ENCODE results near the gene ADORA2A.

Gene ADORA2A

DNA sequence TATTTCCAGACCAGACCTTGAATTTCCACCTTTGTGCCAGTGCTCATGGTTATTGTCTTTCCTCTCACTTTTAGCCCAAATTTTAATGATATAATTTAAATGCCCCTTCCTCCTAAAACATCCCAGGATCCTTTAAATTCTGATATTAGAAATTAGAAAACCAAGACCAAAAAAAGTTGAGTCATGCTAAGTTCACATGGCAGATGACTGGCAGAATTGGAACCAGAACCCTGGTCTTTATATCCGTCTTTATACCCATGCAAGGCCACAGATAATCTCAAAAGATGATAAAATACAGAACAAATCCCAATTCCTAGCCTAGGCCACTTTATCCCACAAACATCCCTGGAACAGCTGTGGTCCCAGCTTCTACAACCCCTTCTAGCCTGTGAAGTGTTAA lies 26.5 kb downstream of the ADORA2A start:
- DNase-seq (ENCODE audit: low spot score), result no peak

DNA sequence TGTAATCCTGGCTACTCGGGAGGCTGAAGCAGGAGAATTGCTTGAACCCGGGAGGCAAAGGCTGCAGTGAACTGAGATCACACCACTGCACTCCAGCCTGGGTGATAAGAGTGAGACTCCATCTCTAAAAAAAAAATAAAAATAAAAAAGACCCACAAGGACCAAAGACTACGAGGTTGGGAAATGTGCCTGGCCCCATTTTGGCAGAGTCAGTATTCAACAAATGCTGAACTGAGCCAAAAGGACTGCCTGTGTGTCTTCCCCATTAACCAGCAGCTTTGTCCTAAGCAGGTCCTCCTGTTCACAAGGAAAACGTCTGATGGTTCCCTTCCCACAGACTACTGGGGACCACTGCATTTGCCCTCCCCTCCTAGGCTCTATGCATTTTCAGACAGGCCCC lies 27.6 kb downstream of the ADORA2A start:
- DNase-seq (ENCODE audit: low spot score), result no peak

DNA sequence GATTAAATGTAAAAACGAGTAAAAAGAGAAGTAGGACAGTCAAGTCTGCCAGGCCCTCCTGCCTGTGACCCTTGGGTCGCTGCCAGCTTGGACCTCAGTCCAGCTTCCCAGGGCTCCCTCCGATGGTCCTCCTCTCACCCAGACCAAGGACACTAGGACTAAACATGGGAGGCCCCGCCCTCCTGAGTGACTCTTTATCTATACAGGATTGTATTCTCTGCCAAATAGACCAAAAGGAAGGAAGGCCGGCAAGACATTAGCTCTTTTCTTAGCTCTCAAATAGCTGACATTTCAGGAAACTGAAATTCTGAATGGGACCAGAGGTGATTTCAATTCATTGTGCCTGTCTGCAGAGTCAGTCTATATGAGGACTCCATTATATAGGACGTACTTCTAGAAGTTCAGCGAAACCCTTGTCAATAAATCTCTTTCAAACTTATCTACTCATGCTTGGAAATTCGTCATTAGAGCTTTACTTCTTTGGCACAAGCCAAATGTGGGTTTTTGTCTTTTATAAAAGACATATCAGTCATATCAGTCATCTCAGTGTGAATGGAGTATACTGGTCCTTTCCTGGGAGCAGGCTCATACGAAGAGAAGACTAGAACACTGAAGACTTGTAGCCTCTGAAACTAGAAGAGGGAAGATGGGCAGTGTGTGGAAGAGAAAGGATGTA lies 28.5 kb downstream of the ADORA2A start:
- no peak for DNase-seq (ENCODE audit: low spot score)

DNA sequence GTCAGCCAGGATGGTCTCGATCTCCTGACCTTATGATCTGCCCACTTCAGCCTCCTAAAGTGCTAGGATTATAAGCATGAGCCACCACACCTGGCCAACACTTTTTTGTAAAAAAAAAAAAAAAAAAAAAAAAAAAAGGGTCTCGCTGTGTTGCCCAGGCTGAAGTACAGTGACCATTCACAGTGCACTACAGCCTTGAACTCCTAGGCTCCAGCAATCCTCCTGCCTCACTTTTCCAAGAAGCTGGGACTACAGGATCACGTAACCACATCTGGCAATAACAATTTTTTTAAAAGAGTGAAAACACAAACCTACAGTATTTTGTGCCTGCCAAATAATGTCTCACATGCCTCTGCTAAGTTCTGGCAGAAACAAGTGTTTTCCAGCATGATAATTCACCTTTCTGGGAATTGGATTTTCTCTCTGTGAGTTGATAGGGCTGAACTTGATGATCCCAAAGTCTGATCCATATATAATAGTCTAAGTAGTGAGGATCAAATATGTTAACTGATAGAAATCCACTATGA lies 30.6 kb downstream of the ADORA2A start:
- DNase-seq (ENCODE audit: low spot score), result no peak

DNA sequence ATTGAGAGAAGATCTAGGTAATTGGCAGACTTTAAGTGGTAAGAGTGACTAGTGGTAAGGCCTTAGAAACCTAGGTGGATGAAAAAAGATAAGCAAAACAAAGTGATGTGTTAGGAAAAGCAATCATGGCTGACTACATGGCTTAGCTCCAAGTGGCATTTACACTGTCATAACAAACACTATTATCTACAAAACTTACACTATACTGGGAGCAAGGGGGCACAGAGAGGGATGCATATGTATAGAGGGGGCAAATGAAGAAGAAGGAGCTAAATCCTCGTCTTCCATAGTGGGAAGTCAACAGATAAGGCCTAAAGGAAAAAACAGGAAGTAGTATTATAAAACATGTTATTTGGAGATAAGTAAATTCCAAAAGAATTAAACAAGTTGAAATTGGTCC lies 32.5 kb downstream of the ADORA2A start:
- no peak for DNase-seq (ENCODE audit: low spot score)

DNA sequence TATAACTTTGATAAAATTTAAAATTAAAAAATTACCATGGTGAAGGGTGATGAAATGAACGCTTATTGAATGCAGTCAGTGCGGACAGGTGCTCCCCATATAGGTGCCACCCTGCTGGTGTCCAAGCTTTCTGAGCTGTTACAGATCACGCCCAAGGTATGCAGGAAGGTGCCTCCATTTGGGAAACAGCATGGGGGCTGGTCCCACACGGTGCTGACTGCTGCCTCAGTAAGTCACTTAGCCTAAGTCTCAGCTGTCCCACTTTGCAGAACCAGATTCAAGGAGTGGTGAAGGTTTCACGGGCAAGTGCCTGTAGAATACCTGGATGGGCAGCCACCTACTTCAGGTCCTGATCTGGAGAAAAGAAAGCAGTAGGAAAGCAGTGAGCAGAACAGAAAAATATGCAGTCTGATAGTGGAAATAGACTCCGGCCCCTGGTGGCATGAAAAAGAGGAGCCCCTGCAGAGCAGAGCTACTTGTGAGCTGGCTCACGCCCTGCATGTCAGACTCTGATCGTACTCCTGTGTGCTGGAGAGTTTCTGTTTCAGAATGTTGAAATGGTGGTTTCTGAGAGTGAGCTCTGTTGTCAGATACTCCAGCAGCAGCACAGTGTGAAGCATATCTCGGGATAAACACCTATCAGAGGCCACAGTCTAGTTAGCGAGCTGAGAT lies 33.2 kb downstream of the ADORA2A start:
- DNase-seq (ENCODE audit: low spot score), result no peak

DNA sequence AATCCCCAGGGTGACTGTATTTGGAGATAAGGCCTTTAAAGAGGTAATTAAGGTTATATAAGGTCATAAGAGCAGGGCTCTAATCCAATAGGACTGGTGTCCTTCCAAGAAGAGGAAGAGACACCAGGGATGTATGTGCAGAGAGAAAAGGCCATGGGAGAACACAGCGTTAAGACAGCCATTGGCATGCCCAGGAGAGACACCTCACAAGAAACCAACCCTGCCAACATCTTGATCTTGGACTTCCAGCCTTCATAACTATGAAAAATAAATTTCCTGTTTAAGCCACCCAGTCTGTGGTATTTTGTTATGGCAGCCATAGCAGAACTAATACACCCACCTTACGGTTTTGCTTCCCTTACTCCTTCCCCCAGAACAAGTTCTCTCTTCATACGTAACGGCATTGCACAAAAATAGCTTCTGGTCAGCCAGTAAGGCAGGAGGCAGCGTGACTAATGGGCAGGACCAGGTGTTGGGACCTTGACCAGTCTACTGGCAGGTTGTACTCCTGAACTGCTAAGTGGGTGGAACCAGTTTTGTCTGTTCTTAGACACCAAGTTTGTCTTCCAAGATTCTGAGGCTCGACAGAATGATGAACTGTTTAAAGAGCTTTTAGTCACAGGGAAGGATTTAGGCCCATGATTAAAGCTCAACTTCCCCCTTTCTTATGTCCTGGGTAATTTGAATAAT lies 35.8 kb downstream of the ADORA2A start:
- no peak for DNase-seq (ENCODE audit: low spot score)

DNA sequence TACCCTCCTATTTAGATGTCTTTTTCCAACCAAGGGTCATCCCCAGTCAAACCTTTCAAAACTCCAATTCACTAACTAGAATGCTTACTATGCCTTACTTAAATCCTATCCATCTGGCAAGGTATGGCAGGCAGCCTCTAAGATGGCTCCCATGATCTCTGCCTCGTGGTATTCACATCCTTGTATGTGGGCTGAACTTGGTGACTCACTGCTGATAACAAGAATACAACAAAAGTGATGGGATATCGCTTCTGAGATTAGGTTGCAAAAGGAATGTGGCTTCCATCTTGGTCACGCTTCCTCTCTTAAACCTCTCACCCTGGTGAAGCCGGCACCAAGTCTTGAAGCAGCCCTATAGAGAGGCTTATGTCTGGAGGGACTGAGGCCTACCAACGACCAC lies 38.2 kb downstream of the ADORA2A start:
- DNase-seq (ENCODE audit: low spot score), result no peak

DNA sequence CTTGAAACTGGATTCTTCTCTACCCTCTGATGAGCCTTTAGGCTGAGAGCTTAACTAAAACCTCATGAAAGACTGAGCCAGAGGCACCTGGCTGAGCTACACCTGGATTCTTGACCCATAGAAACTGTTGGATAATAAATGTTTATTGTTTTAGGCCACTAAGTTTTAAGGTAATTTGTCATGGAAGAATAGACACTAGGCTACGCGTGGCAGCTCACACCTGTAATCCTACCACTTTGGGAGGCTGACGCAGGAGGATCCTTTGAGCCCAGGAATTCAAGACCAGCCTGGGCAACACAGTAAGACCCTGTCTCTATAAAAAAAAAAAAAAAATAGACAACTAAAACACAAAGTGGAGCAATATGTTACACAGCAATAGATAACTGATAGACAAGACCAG lies 38.6 kb downstream of the ADORA2A start:
- no peak for DNase-seq (ENCODE audit: low spot score)

DNA sequence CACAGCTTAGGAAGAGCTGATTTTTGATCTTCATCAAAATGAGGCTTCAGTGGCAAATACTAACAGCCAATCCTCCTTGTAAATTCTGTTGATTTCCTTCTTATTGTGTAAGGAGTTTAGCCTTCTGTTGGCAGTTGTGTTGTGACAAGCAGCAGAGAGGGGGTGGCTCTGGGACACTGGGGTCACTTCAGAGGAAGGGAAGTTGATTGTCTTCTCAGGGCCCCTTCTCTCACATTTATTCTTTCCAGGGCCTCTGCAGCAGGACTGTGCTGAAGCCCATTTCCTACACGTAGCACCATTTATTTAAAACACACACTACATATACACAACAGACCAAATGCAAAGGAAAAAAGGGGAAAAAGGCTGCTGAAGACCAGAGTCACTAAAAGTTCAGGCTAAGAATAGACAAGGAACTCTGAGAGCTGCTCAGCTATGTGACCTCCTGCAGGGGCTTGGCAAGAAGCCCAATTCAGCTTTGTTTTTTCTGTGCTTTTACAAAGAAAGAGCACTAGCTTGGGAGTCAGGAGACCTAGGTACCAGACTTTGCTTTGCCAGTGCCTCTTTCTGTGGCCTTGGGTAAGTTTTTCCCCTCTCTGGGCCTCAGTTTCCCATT lies 39.4 kb downstream of the ADORA2A start:
- no peak for DNase-seq (ENCODE audit: low spot score)

DNA sequence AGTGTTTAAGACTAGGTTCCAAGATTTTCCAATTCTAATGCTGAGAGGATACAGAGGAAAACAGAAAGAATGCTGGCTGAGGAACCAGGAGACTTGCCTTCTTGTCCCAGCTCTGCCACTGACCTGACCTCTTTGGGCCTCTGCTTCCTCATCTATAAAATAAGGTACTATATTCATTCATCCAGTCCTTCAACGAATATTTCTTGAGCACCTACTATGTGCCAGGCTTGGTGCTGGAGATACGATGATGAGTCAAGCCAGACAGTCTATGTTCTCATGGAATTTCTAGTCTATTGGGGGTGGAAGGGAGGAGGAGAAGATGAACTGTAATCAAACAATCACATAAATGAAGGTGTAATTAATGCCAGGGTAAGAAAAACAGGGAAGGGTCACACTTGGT lies 39.9 kb downstream of the ADORA2A start:
- DNase-seq (ENCODE audit: low spot score), result no peak

DNA sequence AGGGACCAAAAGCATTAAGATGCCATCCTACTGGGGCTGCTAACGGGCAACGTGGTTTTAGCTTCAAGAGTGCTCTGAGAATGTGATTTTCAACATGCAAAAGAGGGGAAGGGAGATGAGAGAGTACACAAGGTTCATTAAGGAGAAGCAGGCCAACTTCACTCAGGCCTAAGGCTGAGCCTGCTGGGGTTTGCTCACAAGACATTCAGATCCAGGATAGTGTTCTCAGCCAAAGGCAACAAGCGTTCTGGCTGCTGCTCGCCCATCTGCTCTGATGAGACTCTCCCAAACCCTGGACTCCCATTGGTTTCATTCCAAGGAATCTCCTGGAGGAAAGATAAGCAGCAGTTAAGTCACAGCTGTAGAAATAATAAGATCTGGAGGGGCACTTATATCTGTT lies 44.2 kb downstream of the ADORA2A start:
- no peak for DNase-seq (ENCODE audit: low spot score)

DNA sequence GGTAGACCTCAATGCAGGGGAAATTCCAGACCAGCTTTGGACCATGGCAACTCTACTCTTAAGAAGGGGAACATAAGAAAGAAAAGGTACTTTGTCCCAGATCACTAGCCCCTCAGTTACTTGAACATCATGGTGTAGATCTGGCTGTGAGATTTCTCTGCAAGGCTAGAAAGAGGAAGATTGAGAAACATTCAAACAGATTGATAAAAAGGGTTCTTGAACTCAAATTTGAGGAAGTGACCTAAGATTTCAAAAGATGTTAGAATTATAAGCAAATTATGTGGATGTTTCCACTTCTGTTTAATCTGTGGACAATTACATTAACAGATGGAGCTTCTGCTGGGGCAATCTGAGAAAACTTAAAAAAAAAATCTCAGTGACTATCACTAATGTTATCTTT lies 45.9 kb downstream of the ADORA2A start:
- no peak for DNase-seq (ENCODE audit: low spot score)

DNA sequence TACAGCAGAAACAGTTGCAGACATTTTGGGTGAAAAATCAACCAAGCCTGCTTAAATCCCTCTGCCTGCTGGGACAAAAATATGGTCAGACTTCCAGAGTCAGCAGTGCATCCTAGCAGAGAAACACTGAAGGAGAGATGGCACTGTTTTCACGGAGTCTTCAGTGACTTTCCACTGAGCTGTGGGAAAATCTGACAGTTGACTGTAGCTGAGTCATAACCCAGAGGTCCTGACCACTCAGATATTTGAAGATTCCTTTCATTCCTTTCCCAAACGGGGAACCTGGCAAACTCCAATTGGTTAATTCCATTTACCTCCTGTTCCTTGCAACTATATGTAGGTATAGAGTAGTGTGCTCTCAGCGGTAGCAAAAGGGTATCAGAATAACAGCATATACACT lies 46.8 kb downstream of the ADORA2A start:
- DNase-seq (ENCODE audit: low spot score), result no peak

DNA sequence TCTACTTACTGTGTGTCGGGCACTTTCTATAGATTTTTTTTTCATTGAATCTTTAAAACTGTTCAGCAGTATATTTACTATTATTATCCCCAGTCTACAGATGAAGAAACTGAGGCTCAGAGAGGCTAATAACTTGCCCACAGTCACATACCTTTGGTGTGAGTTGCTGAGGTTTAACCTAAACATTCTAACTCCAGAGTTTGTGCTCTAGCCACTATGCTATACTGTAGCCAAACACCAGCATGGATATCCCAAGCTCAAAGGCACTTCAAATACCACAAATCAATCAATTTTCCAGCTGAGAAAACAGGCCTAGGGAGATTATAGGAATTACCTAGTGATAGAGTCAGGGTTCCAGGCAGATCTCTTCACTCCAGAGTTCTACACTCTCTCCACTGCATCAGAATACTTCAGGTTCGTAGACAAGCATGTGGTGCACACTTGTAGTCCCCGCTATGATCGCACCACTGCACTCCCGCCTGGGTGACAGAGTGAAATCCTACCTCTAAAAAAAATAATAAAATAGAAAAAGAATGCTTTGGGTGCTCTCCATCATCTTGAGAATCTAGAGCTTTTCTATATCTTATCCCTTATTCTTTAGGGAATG lies 47.4 kb downstream of the ADORA2A start:
- no peak for DNase-seq (ENCODE audit: low spot score)

DNA sequence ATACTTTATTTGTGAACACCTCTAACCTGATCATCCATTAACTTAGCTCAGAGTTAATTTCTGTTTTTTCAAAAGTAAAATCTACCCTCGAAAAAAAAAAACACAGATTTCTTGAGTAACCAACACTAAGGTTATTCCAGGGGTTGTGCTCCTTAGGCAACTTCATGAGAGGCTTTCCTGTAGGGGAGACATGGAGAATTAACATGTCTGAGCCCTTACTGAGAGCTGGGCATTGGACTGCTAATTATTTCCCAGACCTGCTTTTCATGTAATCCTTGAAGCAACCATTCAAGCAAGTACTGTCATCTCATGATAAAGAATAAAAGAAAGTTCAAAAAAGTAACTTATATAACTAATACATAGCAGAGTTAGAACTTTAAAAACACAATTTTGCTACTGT lies 54.2 kb downstream of the ADORA2A start:
- DNase-seq (ENCODE audit: low spot score), result no peak

DNA sequence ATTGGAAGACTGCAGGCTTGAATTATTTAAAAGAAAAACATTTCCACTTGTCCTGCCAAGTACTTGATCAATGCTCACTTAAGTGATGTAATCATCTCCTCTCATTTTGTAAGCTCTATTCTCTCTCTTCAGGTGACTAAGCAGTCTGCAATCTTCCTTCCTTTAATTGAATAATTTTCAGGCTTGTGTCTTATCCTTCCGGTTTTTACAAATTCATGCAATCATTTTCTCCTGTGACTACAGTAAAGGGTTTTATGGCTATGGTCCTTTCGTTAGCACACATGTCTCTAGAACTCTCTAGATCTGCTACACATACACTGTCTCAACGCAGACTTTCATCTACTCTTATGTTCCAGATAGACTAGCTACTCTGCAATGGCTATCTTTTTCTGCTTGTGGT lies 55.2 kb downstream of the ADORA2A start:
- DNase-seq (ENCODE audit: low spot score), result no peak

DNA sequence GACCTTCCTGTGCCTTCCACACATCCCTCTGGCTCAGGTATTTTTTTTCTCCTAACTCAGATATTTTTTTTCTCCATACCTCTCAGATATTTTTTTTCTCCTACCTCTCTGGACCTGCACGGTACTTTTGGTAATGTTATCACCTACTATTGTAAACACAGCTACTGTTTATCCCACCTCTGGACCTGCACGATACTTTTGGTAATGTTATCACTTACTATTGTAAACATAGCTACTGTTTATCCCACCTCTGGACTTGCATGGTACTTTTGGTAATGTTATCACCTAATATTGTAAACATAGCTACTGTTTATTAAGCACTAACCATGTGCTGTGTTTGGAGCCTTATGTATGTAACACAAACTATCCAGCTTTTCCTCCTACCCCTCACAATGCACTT lies 55.6 kb downstream of the ADORA2A start:
- DNase-seq (ENCODE audit: low spot score), result no peak

DNA sequence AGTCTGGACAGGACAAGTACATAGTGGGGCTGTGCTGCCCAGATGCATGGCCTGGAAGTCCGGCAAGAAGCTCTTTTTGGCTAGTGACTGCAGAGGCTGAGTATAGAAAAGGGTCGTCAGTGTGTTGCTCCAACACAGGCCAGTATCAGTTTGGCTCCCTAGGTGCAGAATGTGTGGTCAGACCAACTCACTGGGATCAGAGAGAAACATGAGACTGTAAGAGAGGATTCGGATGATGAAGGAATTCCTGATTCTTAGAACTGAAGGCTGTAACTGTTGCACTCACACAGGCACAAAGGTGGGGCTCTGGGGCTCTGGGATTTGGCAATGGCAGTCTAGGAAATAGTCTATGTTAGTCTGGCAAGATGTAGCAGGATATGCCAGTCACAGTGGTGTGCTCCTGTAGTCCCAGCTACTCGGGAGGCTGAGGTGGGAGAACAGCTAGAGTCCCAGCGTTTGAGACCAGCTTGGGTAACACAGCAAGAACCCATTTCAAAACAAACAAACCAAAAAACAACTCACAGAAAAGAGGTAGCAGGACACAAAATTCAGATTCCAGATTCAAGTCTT lies 56.7 kb downstream of the ADORA2A start:
- no peak for DNase-seq (ENCODE audit: low spot score)

DNA sequence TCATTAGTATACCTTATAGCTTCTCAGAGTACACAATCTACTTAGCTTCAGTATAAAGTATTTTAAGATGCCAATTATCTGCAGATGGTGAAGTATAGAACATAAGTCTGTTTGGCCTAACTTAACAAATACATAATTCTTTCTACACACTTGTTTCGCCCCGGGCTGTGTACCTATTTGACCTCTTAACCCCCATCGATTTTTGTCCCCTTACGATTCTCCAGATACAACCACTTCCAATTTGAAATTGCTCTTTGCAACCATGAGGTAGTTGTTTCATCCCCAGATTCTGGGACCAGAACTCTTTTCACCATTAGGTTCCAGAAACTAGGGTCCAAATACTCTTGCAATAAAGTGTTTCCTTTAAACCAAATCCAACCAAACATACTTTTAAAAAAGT lies 57.8 kb downstream of the ADORA2A start:
- no peak for DNase-seq (ENCODE audit: low spot score)

DNA sequence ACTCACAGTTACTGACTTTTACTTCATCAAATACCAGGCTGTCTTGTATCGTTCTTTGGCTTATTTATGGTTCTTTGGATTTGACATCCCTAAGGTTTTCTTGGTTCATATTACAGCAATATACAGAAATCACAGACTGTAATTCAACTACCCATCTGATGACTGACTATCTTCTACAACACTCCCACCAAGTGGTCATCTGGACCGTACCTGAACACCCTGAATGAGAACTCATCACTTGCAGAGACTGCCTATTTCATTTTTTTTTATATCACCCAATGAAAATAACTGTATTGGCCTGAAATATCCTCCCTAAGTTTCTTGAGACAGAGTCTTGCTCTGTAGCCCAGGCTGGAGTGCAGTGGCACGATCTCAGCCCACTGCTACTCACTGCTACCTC lies 58.2 kb downstream of the ADORA2A start:
- DNase-seq (ENCODE audit: low spot score), result no peak

DNA sequence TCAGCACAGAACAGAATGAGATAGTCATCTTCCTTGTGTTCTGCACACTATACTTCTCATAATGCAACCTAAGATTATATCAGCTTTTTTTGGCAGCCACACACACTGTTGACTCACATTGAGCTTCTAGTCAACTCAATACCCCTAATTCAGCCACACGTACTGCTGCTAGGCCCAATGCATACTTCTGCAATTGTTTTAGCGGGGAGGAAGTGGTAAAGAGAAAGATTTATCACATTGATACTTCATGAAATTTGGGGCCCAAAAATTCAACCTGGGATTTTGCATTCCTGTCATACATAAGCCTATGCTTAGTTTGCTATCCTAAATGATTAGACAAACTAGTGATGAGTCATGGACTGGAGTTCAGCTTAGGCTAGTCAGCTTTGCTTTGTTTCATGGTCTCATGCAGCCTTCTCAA lies 59.1 kb downstream of the ADORA2A start:
- no peak for DNase-seq (ENCODE audit: low spot score)

Data from D341Med (cell line).